Measurements from ENCODE around the gene PIN1. TPM values are rescaled to one million over a fixed set of nuclear protein-coding genes. Genes with fewer than 3 reads are reported as not detected.

PIN1 gene
- total and polyA plus RNA-seq, 10 of the 15 experiments (the other 5 are each of a cell fraction or from before 2014, with no cell fraction given) = 2.4 to 209 (median 71.5) TPM

- peak; percentile 25; the same call in 1 of the 2 replicates for TF ChIP-seq CREB1 (IDR thresholded peaks at IDR 0.05; ENCODE audit: low read depth)
- 0 out of 2 replicates have a peak, but pooled peaks have one; percentile 7 for TF ChIP-seq CREM (IDR thresholded peaks at IDR 0.05; ENCODE audit: low read depth)
- TF ChIP-seq RUNX3 (IDR thresholded peaks at IDR 0.05; ENCODE audit: low read length) = peak; percentile 12; the same call in 1 of the 2 replicates
- TF ChIP-seq POLR2A (IDR thresholded peaks at IDR 0.05; ENCODE audit: low read depth, low read length) = peak; percentile 77
- TF ChIP-seq TCF12 (IDR thresholded peaks at IDR 0.05; ENCODE audit: low read depth, low read length) = 0 out of 2 replicates have a peak, but pooled peaks have one; percentile 28
- no peak for TF ChIP-seq SIX5 (IDR thresholded peaks at IDR 0.05; ENCODE audit: low read depth, low read length, severe bottlenecking)
Measured at GRCh38 chr19:9785367-9786331, 49.5 kb upstream of the PIN1 start (continued).

DNA sequence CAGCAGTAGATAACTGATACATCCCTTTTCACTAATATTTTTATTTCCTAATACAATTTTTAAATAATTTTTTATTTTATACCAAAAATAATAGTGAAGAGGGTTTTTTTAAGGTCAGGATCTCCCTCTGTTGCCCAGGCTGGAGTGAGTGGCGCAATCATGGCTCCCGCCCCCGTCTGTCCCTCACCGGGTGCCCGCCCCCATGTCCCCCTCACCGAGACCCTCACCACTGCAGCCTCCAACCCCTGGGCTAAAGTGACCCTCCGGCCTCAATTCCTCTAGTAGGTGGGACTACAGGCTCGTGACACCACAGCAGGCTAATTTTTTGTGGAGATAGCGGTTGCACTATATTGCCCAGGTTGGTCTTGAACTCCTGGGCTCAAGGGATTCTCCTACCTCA is 48.8 kb upstream of the PIN1 start:
- Histone ChIP-seq H3K36me3 (ENCODE audit: control insufficient read depth in 2 of 2, insufficient read depth in 2 of 2, low read length in 1 of 2) (no peaks in the 10 kb centered on the region), H3K27me3 (replicated peaks in 1 of 2; ENCODE audit: control insufficient read depth in 2 of 2, insufficient read depth in 2 of 2, low read length in 1 of 2) (no peaks in the 10 kb centered on the region), H2AFZ (ENCODE audit: control insufficient read depth, low read depth, low read length) (peak overlapping the region; percentile 80), H3K9me3 (replicated peaks; ENCODE audit: control insufficient read depth, insufficient read depth, low read length) (no peaks in the 10 kb centered on the region; the same call in 2 of the 3 replicates), H3K27ac (ENCODE audit: control insufficient read depth, insufficient read depth) (no peak overlapping the region), H4K20me1 (ENCODE audit: control insufficient read depth, insufficient read depth) (no peaks in the 10 kb centered on the region), H3K4me1 (ENCODE audit: control insufficient read depth, insufficient read depth, low read length) (no peaks in the 10 kb centered on the region), H3K4me2 (ENCODE audit: control insufficient read depth, insufficient read depth) (peak overlapping the region; percentile 58; the same call in 1 of the 2 replicates), H3K9ac (ENCODE audit: control insufficient read depth, insufficient read depth, low read length) (no peak overlapping the region), H3K4me3 (peak overlapping the region; percentile 44; the same call in 1 of the 2 replicates), H3K79me2 (ENCODE audit: control insufficient read depth, insufficient read depth, low read length) (no peaks in the 10 kb centered on the region)
- intact Hi-C loops (cut with micrococcal nuclease; ENCODE audit: unreplicated experiment) = no loop called here
- no peak for TF ChIP-seq TCF12 (IDR thresholded peaks at IDR 0.05; ENCODE audit: low read depth, low read length)
- no peak for TF ChIP-seq ATF7 (IDR thresholded peaks at IDR 0.05; ENCODE audit: low read depth)
- TF ChIP-seq, protein P1, sequence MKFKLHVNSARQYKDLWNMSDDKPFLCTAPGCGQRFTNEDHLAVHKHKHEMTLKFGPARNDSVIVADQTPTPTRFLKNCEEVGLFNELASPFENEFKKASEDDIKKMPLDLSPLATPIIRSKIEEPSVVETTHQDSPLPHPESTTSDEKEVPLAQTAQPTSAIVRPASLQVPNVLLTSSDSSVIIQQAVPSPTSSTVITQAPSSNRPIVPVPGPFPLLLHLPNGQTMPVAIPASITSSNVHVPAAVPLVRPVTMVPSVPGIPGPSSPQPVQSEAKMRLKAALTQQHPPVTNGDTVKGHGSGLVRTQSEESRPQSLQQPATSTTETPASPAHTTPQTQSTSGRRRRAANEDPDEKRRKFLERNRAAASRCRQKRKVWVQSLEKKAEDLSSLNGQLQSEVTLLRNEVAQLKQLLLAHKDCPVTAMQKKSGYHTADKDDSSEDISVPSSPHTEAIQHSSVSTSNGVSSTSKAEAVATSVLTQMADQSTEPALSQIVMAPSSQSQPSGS (IDR thresholded peaks at IDR 0.05; ENCODE audit: low read length) = no peak
- no peak for TF ChIP-seq EZH2 (IDR thresholded peaks at IDR 0.05; ENCODE audit: borderline replicate concordance, control insufficient read depth, low read depth, low read length)
- FAIRE-seq (no peak), DNase-seq (ENCODE audit: low read depth, low spot score) (no peak), ATAC-seq (no peak)
- SMC1A ChIA-PET (ENCODE audit: uncharacterized antibody, unreplicated experiment) = no interaction called here
- CTCF ChIA-PET = no interaction called here
- RAD21 ChIA-PET (ENCODE audit: unreplicated experiment) = no interaction called here
- no TSS peak for BruUV-seq (replicated peaks)
- POLR2A ChIA-PET = no interaction called here
- in situ Hi-C loops (cut with MboI) = no loop called here
- 28% methylated on average over 9 of the region's 9 CpGs for WGBS (ENCODE audit: insufficient coverage, insufficient replicate concordance, low lambda C conversion rate, missing lambda C conversion rate)
